Frontal cortex (tissue), 4 donors: Measurements from ENCODE around the gene CEP83. TPM values are rescaled to one million over a fixed set of nuclear protein-coding genes. Genes with fewer than 3 reads are reported as not detected.

Source experiments
- DNase-seq, 2 donors: peaks; one replicate each; pipeline ENCODE4 v3.0.0; 2012; ENCODE audit warnings: low spot score in 2 of 2
- FAIRE-seq: peaks from 2 replicates; lab custom pipeline; 2012; peaks lifted over from hg19 to GRCh38; lab: Jason Lieb, UNC
- total RNA-seq: library from RNA; depleted of rRNA; stranded (reverse); fragments of >200 nt; gene quantifications from one replicate; pipeline ENCODE4 v1.2.3, GENCODE V29; 2014
- donor health status: control.
- donor health status: control.
- donor health status: control.

The CEP83 gene
- total RNA-seq, 1 donor from 2014 or later = 22.0 TPM

GRCh38 chr12:94282675-94283074 is 177.0 kb downstream of the CEP83 start:
- DNase-seq (no peak), FAIRE-seq (no peak)

- DNase-seq (no peak), FAIRE-seq (no peak)
These were observed 179.6 kb downstream of the CEP83 start for GRCh38 chr12:94280063-94280462.

GRCh38 chr12:94277426-94278000 is 182.2 kb downstream of the CEP83 start:
- DNase-seq (peak in 1 of 2 donors; percentile 21), FAIRE-seq (no peak)

- no peak for FAIRE-seq
- no peak for DNase-seq
These were observed 182.9 kb downstream of the CEP83 start for GRCh38 chr12:94276725-94277124.

GRCh38 chr12:94273272-94273671 is 186.4 kb downstream of the CEP83 start:
- no peak for FAIRE-seq
- DNase-seq = no peak

GRCh38 chr12:94272280-94272679 is 187.4 kb downstream of the CEP83 start:
- no peak for FAIRE-seq
- no peak for DNase-seq

GRCh38 chr12:94271351-94271750 is 188.3 kb downstream of the CEP83 start:
- no peak for DNase-seq
- no peak for FAIRE-seq

- DNase-seq (no peak), FAIRE-seq (no peak)
These were observed 190.2 kb downstream of the CEP83 start for GRCh38 chr12:94269316-94269999.

- DNase-seq (no peak), FAIRE-seq (no peak)
These were observed 191.7 kb downstream of the CEP83 start for GRCh38 chr12:94267921-94268471.

GRCh38 chr12:94267537-94267872 is 192.2 kb downstream of the CEP83 start:
- DNase-seq (no peak), FAIRE-seq (no peak)

- no peak for DNase-seq
- no peak for FAIRE-seq
These were observed 192.7 kb downstream of the CEP83 start for GRCh38 chr12:94266796-94267536.

GRCh38 chr12:94265966-94266745 is 193.5 kb downstream of the CEP83 start:
- DNase-seq (no peak), FAIRE-seq (no peak)

GRCh38 chr12:94265539-94265938 is 194.1 kb downstream of the CEP83 start:
- FAIRE-seq = no peak
- DNase-seq = no peak

- DNase-seq = no peak
- FAIRE-seq = no peak
These were observed 194.8 kb downstream of the CEP83 start for GRCh38 chr12:94264736-94265485.

- FAIRE-seq = no peak
These were observed 195.6 kb downstream of the CEP83 start for GRCh38 chr12:94263905-94264561.

GRCh38 chr12:94263011-94263811 is 196.5 kb downstream of the CEP83 start:
- FAIRE-seq (no peak), DNase-seq (no peak)

More at GRCh38 chr12:94263905-94264561, 195.6 kb downstream of the CEP83 start:
- no peak for DNase-seq

- peak; percentile 27 to 75 for DNase-seq
- no peak for FAIRE-seq
These were observed 197.2 kb downstream of the CEP83 start for GRCh38 chr12:94262228-94263010.
